Ovary (tissue), 3 donors: ENCODE measurements around the gene CMBL.

Source experiments
- EP300 ChIP-seq: sonication (generic); formaldehyde crosslinking; IDR thresholded peaks from one replicate; pipeline ENCODE4 v1.6.1; 2017; ENCODE audit warnings: antibody characterized with exemption
- POLR2A ChIP-seq: fragments of 450-650 bp; IDR thresholded peaks from one replicate; pipeline ENCODE4 v1.6.1; 2017; ENCODE audit warnings: antibody characterized with exemption, mild to moderate bottlenecking, moderate library complexity
- TF ChIP-seq, protein P1 (sequence below), 3 donors: fragments of 450-650 bp in 2 of 3; fragments of 200-600 bp in 1 of 3; IDR thresholded peaks; one replicate each; pipeline versions ENCODE4 v1.5.1 to v1.8.0; 2016 to 2022; ENCODE audit warnings: antibody characterized with exemption in 3 of 3, mild to moderate bottlenecking in 1 of 3
- donor health status: DM: no; HTN: no; CAD: no.

DNA sequence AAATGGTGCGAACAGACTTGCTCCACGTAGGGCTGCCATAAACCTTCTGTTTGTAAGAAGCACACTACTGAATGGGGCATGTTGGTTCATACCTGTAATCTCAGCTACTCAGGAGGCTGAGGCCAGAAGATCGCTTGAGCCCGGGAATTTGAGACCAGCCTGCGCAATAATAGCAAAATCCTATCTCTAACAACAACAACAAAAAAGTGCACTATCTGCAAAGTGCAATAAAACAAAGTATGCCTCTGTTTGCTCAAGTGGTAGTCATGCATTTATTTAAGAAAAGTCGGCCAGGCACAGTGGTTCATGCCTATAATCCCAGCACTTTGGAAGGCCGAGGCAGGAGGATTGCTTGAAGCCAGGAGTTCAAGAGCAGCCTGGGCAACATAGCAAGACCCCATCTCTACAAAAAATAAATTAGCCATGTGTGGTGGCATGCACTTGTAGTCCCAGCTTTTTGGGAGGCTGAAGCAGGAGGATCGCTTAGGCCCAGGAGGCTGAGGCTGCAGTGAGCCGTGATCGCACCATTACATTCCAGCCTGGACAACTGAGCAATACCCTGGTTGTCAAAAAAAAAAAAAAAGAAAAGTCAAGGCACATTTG lies 63.3 kb downstream of the CMBL start:
- TF ChIP-seq, protein P1, sequence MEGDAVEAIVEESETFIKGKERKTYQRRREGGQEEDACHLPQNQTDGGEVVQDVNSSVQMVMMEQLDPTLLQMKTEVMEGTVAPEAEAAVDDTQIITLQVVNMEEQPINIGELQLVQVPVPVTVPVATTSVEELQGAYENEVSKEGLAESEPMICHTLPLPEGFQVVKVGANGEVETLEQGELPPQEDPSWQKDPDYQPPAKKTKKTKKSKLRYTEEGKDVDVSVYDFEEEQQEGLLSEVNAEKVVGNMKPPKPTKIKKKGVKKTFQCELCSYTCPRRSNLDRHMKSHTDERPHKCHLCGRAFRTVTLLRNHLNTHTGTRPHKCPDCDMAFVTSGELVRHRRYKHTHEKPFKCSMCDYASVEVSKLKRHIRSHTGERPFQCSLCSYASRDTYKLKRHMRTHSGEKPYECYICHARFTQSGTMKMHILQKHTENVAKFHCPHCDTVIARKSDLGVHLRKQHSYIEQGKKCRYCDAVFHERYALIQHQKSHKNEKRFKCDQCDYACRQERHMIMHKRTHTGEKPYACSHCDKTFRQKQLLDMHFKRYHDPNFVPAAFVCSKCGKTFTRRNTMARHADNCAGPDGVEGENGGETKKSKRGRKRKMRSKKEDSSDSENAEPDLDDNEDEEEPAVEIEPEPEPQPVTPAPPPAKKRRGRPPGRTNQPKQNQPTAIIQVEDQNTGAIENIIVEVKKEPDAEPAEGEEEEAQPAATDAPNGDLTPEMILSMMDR (IDR thresholded peaks at IDR 0.05): no peak
- TF ChIP-seq POLR2A (no peak), EP300 (no peak)
